Caco-2 (cell line): ENCODE data around the gene SLC16A7. TPM values are rescaled to one million over a fixed set of nuclear protein-coding genes. Genes with fewer than 3 reads are reported as not detected.

Source experiments
- BruUV-seq: library from RNA; stranded (reverse); fragments of 400-500 nt; replicated peaks from 2 replicates; lab custom pipeline; 2021; lab: Mats Ljungman, UMichigan
- CTCF ChIA-PET: fragments of 300-600 bp; sonication (Branson Sonifier 250); formaldehyde crosslinking; loops from one replicate; lab custom pipeline; 2022; ENCODE audit warnings: antibody characterized with exemption; lab: Charles Lee
- POLR2A ChIA-PET: fragments of 300-600 bp; sonication (Branson Sonifier 250); formaldehyde crosslinking; loops from one replicate; lab custom pipeline; 2022; ENCODE audit warnings: antibody characterized with exemption; lab: Charles Lee
- DNase-seq, 2 experiments: peaks; one replicate each; pipeline versions ENCODE4 v3.0.0 to v3.0.0-alpha.2; 2020 to 2022
- H3K27me3 ChIP-seq: replicated peaks from 2 replicates; pipeline ENCODE4 v1.6.0; 2011; ENCODE audit warnings: low read length; ENCODE audit not compliant: control insufficient read depth, insufficient read depth
- H3K36me3 ChIP-seq: 2 replicates; pipeline ENCODE4 v1.5.1; 2011; ENCODE audit warnings: low read length; ENCODE audit not compliant: control insufficient read depth, insufficient read depth
- H3K4me1 ChIP-seq: fragments of 250-450 bp; sonication (Bioruptor Pico); 2 replicates; pipeline ENCODE4 v1.5.1; 2020; ENCODE audit warnings: mild to moderate bottlenecking
- H3K4me3 ChIP-seq: 2 replicates; pipeline ENCODE4 v1.5.1; 2011; ENCODE audit warnings: low read depth, mild to moderate bottlenecking, control low read depth, low read length
- H3K9me3 ChIP-seq: fragments of 250-450 bp; sonication (Bioruptor Pico); 2 replicates; pipeline ENCODE4 v1.5.1; 2020; ENCODE audit warnings: mild to moderate bottlenecking, moderate library complexity
- H3K27ac Mint-ChIP-seq: one replicate; pipeline ENCODE4 v1.8.0; 2022; ENCODE audit warnings: mixed read lengths; ENCODE audit not compliant: unreplicated experiment
- H3K27me3 Mint-ChIP-seq: one replicate; pipeline ENCODE4 v1.8.0; 2022; ENCODE audit warnings: mixed read lengths; ENCODE audit not compliant: insufficient read depth, unreplicated experiment
- H3K36me3 Mint-ChIP-seq: one replicate; pipeline ENCODE4 v1.8.0; 2022; ENCODE audit warnings: mild to moderate bottlenecking, mixed read lengths; ENCODE audit not compliant: insufficient read depth, unreplicated experiment
- H3K4me1 Mint-ChIP-seq: one replicate; pipeline ENCODE4 v1.8.0; 2022; ENCODE audit warnings: low read depth, mixed read lengths; ENCODE audit not compliant: unreplicated experiment
- H3K4me3 Mint-ChIP-seq: one replicate; pipeline ENCODE4 v1.8.0; 2022; ENCODE audit warnings: mild to moderate bottlenecking, moderate library complexity, mixed read lengths; ENCODE audit not compliant: unreplicated experiment
- H3K9me3 Mint-ChIP-seq: one replicate; pipeline ENCODE4 v1.8.0; 2022; ENCODE audit warnings: mixed read lengths; ENCODE audit not compliant: unreplicated experiment
- intact Hi-C: fragments of 100-400 bp; cut with micrococcal nuclease; formaldehyde crosslinking; loops from one replicate; pipeline ENCODE4 v1.10.0; 2022; ENCODE audit not compliant: unreplicated experiment
- total RNA-seq: library from RNA; stranded (reverse); gene quantifications from 2 replicates; pipeline ENCODE4 v1.2.3, GENCODE V29; 2022
- TF ChIP-seq, protein P1 (sequence below), 2 experiments: fragments of 200-600 bp in 1 of 2; IDR thresholded peaks; 1 replicate in 1 of 2; 2 replicates in 1 of 2; pipeline versions ENCODE4 v1.5.1 to v1.8.0; 2011 to 2022; ENCODE audit warnings: antibody characterized with exemption in 1 of 2, control low read depth in 1 of 2, inconsistent platforms in 1 of 2, low read depth in 1 of 2, low read length in 1 of 2, mild to moderate bottlenecking in 1 of 2, moderate library complexity in 1 of 2; ENCODE audit not compliant: insufficient read depth in 1 of 2, severe bottlenecking in 1 of 2, unreplicated experiment in 1 of 2

Gene SLC16A7
- total RNA-seq, 1 experiment from 2014 or later, result 6.6 TPM

DNA sequence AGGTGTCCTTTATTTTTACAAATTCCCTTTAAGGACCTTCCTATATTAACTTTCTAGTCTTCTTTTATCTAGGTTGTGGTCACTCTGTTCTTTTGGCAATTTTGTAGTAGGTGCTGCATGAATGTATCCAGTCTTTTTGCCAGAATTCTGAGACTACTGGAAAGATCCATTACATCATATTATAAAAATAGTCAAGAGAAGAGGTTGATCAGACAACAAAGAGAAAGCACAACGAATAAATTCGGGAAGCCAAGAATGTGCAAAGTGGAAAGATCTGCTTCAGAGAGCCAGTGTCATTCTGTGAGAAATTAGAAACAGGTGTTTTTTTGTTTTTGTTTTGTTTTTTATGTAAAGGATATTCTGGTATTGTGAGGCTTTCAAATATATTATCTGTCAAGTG is 15.8 kb upstream of the SLC16A7 start:
- H3K4me3 Mint-ChIP-seq, result no peak overlapping the region
- no peaks in the 10 kb centered on the region for H3K4me1 Mint-ChIP-seq
- ChIA-PET POLR2A (no interaction called here), CTCF (no interaction called here)
- no peak overlapping the region for H3K27ac Mint-ChIP-seq
- intact Hi-C loops, result no loop called here
- H3K27me3 ChIP-seq, result no peaks in the 10 kb centered on the region
- H3K36me3 Mint-ChIP-seq, result no peaks in the 10 kb centered on the region
- H3K36me3 ChIP-seq, result no peaks in the 10 kb centered on the region
- no TSS peak for BruUV-seq
- no peak overlapping the region for H3K4me3 ChIP-seq
- no peak for DNase-seq
- H3K9me3 Mint-ChIP-seq, result no peaks in the 10 kb centered on the region
- H3K27me3 Mint-ChIP-seq, result peaks cover 2% of the 10 kb centered on the region
- TF ChIP-seq, protein P1, sequence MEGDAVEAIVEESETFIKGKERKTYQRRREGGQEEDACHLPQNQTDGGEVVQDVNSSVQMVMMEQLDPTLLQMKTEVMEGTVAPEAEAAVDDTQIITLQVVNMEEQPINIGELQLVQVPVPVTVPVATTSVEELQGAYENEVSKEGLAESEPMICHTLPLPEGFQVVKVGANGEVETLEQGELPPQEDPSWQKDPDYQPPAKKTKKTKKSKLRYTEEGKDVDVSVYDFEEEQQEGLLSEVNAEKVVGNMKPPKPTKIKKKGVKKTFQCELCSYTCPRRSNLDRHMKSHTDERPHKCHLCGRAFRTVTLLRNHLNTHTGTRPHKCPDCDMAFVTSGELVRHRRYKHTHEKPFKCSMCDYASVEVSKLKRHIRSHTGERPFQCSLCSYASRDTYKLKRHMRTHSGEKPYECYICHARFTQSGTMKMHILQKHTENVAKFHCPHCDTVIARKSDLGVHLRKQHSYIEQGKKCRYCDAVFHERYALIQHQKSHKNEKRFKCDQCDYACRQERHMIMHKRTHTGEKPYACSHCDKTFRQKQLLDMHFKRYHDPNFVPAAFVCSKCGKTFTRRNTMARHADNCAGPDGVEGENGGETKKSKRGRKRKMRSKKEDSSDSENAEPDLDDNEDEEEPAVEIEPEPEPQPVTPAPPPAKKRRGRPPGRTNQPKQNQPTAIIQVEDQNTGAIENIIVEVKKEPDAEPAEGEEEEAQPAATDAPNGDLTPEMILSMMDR (IDR thresholded peaks at IDR 0.05; ENCODE audit: insufficient read depth in 1 of 2, low read depth in 1 of 2, low read length in 1 of 2, severe bottlenecking in 1 of 2, unreplicated experiment in 1 of 2), result no peak
- H3K9me3 ChIP-seq, result no peaks in the 10 kb centered on the region
- H3K4me1 ChIP-seq, result no peaks in the 10 kb centered on the region

DNA sequence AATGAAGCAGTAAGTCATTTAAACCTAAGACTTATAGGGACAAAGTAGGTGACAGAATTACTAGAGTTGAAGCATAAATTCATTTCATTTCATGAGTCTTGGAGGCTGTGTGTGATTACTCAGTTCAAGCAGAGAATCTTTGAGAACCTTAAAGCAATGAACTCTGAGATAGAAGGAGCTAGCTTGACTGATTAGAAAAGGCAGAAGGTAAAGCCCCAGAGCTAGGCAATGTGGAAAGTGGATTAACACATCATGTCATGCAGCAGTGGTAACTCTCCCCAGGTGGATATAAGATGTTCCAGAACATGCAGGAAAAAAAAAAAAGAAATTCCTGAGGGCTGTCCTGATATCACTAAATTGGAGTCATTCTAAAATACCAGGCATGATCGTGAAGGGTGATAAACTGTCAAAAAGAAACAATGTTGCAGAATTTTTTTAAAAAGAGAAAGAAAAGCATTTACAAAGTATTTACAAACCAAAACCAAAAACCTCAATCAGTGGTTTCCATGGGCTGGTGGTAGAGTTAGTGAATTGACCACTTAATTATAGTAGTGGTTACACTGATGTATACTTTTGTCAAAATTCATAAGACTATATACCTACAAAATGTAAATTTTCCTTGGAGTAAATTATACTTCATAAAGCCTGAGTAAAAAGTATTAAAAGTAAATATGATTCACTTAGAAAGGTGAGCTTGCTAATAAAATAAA is 12.7 kb upstream of the SLC16A7 start:
- CTCF ChIA-PET, result no interaction called here
- Mint-ChIP-seq H3K36me3 (no peaks in the 10 kb centered on the region), H3K9me3 (no peaks in the 10 kb centered on the region)

DNA sequence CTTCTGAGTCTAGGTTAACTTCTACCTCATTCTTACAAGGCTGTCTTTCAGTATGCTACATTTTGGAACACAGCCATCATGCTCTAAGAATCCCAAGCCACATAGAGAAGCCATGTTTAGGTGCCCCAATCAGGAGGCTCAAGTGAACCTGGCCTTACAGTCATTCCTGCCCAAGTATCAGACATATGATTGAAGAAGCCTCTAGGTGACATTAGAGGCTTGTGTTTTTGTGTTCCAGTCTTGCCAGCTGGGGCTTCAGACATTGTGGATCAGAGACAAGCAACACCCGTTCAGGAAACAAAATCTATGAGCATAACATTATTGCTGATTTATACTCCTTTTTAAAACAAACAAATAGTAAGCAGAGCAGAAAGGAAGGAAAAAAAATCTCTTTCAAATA is 8.1 kb upstream of the SLC16A7 start:
- no peak overlapping the region for H3K4me3 ChIP-seq
- BruUV-seq, result no TSS peak
- POLR2A ChIA-PET, result no interaction called here
- no peaks in the 10 kb centered on the region for H3K4me1 ChIP-seq
- H3K27me3 Mint-ChIP-seq, result no peaks in the 10 kb centered on the region
- no peak overlapping the region for H3K4me3 Mint-ChIP-seq
- no peaks in the 10 kb centered on the region for H3K27me3 ChIP-seq
- H3K9me3 ChIP-seq, result no peaks in the 10 kb centered on the region
- H3K9me3 Mint-ChIP-seq, result no peaks in the 10 kb centered on the region
- TF ChIP-seq, protein P1 (IDR thresholded peaks at IDR 0.05; ENCODE audit: insufficient read depth in 1 of 2, low read depth in 1 of 2, low read length in 1 of 2, severe bottlenecking in 1 of 2, unreplicated experiment in 1 of 2), result no peak
- H3K36me3 Mint-ChIP-seq, result no peaks in the 10 kb centered on the region
- intact Hi-C loops, result no loop called here
- no peaks in the 10 kb centered on the region for H3K36me3 ChIP-seq
- CTCF ChIA-PET, result no interaction called here
- H3K27ac Mint-ChIP-seq, result no peak overlapping the region
- H3K4me1 Mint-ChIP-seq, result no peaks in the 10 kb centered on the region
- no peak for DNase-seq

More for the DNA sequence above, 12.7 kb upstream of the SLC16A7 start:
- POLR2A ChIA-PET, result no interaction called here
- Mint-ChIP-seq H3K4me1 (no peaks in the 10 kb centered on the region), H3K27ac (no peak overlapping the region), H3K27me3 (peaks cover 2% of the 10 kb centered on the region), H3K4me3 (no peak overlapping the region)
- Histone ChIP-seq H3K9me3 (no peaks in the 10 kb centered on the region), H3K27me3 (no peaks in the 10 kb centered on the region), H3K36me3 (no peaks in the 10 kb centered on the region), H3K4me3 (no peak overlapping the region), H3K4me1 (no peaks in the 10 kb centered on the region)
- DNase-seq, result no peak
- intact Hi-C loops, result no loop called here
- BruUV-seq, result no TSS peak
- TF ChIP-seq, protein P1 (IDR thresholded peaks at IDR 0.05; ENCODE audit: insufficient read depth in 1 of 2, low read depth in 1 of 2, low read length in 1 of 2, severe bottlenecking in 1 of 2, unreplicated experiment in 1 of 2), result no peak
